NCI-H1092 treated with DMSO at 0.1 percent for 48 hours (cell line): ENCODE results near the gene LRRK1.

Experiments used
- DNase-seq: peaks from one replicate; lab custom pipeline; 2025; lab: John Stamatoyannopoulos, UW

The LRRK1 gene, protein sequence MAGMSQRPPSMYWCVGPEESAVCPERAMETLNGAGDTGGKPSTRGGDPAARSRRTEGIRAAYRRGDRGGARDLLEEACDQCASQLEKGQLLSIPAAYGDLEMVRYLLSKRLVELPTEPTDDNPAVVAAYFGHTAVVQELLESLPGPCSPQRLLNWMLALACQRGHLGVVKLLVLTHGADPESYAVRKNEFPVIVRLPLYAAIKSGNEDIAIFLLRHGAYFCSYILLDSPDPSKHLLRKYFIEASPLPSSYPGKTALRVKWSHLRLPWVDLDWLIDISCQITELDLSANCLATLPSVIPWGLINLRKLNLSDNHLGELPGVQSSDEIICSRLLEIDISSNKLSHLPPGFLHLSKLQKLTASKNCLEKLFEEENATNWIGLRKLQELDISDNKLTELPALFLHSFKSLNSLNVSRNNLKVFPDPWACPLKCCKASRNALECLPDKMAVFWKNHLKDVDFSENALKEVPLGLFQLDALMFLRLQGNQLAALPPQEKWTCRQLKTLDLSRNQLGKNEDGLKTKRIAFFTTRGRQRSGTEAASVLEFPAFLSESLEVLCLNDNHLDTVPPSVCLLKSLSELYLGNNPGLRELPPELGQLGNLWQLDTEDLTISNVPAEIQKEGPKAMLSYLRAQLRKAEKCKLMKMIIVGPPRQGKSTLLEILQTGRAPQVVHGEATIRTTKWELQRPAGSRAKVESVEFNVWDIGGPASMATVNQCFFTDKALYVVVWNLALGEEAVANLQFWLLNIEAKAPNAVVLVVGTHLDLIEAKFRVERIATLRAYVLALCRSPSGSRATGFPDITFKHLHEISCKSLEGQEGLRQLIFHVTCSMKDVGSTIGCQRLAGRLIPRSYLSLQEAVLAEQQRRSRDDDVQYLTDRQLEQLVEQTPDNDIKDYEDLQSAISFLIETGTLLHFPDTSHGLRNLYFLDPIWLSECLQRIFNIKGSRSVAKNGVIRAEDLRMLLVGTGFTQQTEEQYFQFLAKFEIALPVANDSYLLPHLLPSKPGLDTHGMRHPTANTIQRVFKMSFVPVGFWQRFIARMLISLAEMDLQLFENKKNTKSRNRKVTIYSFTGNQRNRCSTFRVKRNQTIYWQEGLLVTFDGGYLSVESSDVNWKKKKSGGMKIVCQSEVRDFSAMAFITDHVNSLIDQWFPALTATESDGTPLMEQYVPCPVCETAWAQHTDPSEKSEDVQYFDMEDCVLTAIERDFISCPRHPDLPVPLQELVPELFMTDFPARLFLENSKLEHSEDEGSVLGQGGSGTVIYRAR (N-terminal part only)

GRCh38 chr15:100918690-100919480 is at the start of gene LRRK1:
TSS of gene LRRK1 (plus strand) at chr15:100919357. CDS start at chr15:100924633, 5,276 bp downstream.
- DNase-seq: no peak

GRCh38 chr15:100873029-100873677 is 46.0 kb upstream of the LRRK1 start:
- DNase-seq: peak; percentile 35

DNA sequence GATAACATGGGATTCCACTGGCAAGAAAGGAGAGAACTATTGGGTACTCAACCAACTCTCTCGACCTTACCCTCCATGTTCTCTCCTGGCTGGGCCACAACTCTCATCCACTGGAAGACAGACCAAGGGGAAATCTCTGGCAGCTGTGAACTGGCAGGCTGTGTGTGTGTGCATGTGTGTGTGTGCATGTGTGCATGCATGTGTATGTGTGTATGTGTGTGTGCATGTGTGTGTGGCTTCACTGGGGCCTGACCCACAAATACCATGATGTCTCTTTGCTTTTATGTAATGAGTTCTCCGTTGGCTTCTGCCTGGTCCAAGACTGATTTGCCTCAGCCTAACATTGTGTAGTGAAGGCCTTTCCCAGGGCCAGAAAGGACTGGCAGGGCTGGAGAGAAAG is 43.7 kb upstream of the LRRK1 start:
- DNase-seq: no peak

DNA sequence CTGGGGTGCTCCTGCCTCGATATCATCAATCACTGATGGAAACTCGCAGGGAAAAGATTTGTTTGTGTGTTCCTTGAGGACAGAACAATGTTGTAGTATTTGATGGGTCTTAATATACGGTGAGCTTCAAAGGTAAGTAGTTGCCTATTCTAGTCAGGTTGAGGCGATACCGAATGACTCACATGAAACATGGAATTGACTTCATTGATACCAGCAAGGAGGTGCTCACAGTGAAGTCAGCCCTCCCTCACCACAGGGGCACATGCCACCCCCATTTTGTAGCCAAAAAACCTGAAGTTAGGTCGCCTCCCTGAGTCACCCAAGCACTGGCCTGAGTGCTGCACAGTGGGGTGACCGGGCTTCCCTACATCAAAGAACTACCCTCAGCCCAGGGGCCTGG is 43.2 kb upstream of the LRRK1 start:
- no peak for DNase-seq

- no peak for DNase-seq
Measured at GRCh38 chr15:100877551-100877950, 41.6 kb upstream of the LRRK1 start.

GRCh38 chr15:100878130-100878529 is 41.0 kb upstream of the LRRK1 start:
- no peak for DNase-seq

GRCh38 chr15:100878648-100879047 is 40.5 kb upstream of the LRRK1 start:
- DNase-seq: no peak

DNA sequence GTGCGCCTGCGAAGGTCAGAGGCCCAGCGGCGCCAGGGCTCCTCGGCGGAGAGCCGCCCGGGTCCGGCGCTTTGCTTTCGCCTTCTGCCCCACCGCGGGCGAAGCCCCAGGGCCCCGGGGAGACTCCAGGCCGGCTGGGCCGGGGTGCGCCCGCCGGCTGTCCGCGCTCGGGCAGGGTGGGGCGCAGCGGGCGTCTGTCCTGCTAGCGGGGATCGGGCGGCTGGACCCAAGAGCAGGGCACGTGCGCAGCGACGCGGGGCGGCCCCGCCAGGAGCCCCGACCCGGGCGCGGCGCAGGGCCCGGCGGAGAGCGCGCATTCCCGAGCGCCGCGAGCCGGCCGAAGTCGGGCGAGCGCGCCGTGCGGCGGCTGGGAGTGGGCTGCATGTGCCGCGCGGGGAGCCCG is 40.1 kb upstream of the LRRK1 start:
- no peak for DNase-seq

DNA sequence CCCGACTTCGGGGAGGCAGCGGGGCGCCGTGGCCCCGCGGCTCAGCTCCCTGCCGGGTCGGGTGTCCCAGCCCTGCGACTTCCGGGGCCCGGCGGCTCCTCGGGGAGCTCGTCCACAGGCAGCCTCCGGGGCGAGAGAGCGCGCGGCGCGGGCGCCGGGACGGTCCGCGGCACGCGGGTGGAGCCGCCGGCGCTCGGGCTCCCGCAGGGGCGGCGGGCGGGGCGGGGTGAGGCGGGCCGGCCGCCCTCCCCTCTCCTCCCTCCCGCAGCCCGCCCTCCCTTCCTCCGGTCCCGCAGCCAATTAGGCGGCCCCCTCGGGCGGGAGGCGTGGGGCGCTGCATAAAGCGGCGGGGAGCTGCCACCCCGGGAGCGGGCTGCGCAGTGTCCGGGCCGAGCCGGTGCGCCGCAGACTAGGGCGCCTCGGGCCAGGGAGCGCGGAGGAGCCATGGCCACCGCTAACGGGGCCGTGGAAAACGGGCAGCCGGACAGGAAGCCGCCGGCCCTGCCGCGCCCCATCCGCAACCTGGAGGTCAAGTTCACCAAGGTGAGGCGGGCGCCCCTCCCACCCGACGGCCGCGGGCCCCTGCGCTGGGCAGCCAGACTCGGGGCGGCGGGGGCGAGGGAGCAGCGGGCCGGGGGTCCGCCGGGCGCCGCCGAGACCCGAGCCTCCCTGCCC is 39.6 kb upstream of the LRRK1 start, which contains the start of gene ALDH1A3:
ALDH1A3 (plus strand) TSS at position 368 of the 675 bp plus-strand sequence; CDS start at position 445, 77 bp downstream.
- no peak for DNase-seq

GRCh38 chr15:100880139-100880896 is 38.8 kb upstream of the LRRK1 start:
- DNase-seq: no peak

- no peak for DNase-seq
Measured at GRCh38 chr15:100880897-100881242, 38.3 kb upstream of the LRRK1 start.

- no peak for DNase-seq
Measured at GRCh38 chr15:100881573-100882336, 37.4 kb upstream of the LRRK1 start.

DNA sequence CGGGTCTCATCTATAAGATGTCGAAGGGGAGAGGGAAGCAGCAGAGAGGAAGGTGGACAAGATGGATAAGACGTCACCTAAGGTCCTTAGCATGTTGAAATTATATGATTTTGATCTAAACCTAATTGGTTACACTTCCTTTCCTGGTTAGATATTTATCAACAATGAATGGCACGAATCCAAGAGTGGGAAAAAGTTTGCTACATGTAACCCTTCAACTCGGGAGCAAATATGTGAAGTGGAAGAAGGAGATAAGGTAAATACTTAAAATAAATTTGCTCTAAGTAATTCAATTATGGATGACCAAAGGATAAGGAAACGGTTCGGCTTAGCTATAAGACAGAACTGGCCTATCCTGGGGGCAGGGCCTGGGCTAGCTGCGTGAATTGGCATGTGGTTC is 34.0 kb upstream of the LRRK1 start:
- DNase-seq: no peak

GRCh38 chr15:100885811-100886210 is 33.3 kb upstream of the LRRK1 start:
- DNase-seq: no peak

- DNase-seq: no peak
Measured at GRCh38 chr15:100887211-100887913, 31.8 kb upstream of the LRRK1 start.

- DNase-seq: no peak
Measured at GRCh38 chr15:100889385-100890050, 29.6 kb upstream of the LRRK1 start.

GRCh38 chr15:100890051-100890720 is 29.0 kb upstream of the LRRK1 start:
- DNase-seq: no peak
